ENCODE data around the gene SLC36A3. TPM values are rescaled to one million over a fixed set of nuclear protein-coding genes. Genes with fewer than 3 reads are reported as not detected.
"Not testable (repeated sequence)": the region's sequence is repeated elsewhere in the genome, so short reads cannot be mapped to it uniquely, and the experiment has no call there.

Gene SLC36A3
- total RNA-seq, 1 donor from 2014 or later, result not detected

- Mint-ChIP-seq H3K4me1 (ENCODE audit: unreplicated experiment) (peaks cover 4% of the 10 kb centered on the region), H3K4me3 (ENCODE audit: unreplicated experiment) (no peak overlapping the region), H3K9me3 (ENCODE audit: unreplicated experiment) (no peaks in the 10 kb centered on the region), H3K27ac (ENCODE audit: unreplicated experiment) (no peak overlapping the region), H3K36me3 (ENCODE audit: unreplicated experiment) (no peaks in the 10 kb centered on the region), H3K27me3 (ENCODE audit: unreplicated experiment) (peaks cover 21% of the 10 kb centered on the region)
- TF ChIP-seq CTCF (IDR thresholded peaks at IDR 0.05), result no peak
- DNase-seq (ENCODE audit: extremely low spot score, unreplicated experiment), result no peak
Measured at GRCh38 chr5:151243564-151243963, 60.0 kb downstream of the SLC36A3 start.

- DNase-seq (ENCODE audit: extremely low spot score, unreplicated experiment), result no peak
- Mint-ChIP-seq H3K9me3 (ENCODE audit: unreplicated experiment) (no peaks in the 10 kb centered on the region), H3K4me1 (ENCODE audit: unreplicated experiment) (peaks cover 6% of the 10 kb centered on the region), H3K36me3 (ENCODE audit: unreplicated experiment) (no peaks in the 10 kb centered on the region), H3K27me3 (ENCODE audit: unreplicated experiment) (peaks cover 21% of the 10 kb centered on the region), H3K4me3 (ENCODE audit: unreplicated experiment) (no peak overlapping the region), H3K27ac (ENCODE audit: unreplicated experiment) (no peak overlapping the region)
- no peak for TF ChIP-seq CTCF (IDR thresholded peaks at IDR 0.05)
Measured at GRCh38 chr5:151243127-151243526, 60.4 kb downstream of the SLC36A3 start.

GRCh38 chr5:151240924-151241635 lies 62.5 kb downstream of the SLC36A3 start:
- Mint-ChIP-seq H3K9me3 (ENCODE audit: unreplicated experiment) (no peaks in the 10 kb centered on the region), H3K36me3 (ENCODE audit: unreplicated experiment) (no peaks in the 10 kb centered on the region), H3K27me3 (ENCODE audit: unreplicated experiment) (peaks cover 16% of the 10 kb centered on the region), H3K27ac (ENCODE audit: unreplicated experiment) (no peak overlapping the region), H3K4me1 (ENCODE audit: unreplicated experiment) (peaks cover 6% of the 10 kb centered on the region), H3K4me3 (ENCODE audit: unreplicated experiment) (no peak overlapping the region)
- no peak for TF ChIP-seq CTCF (IDR thresholded peaks at IDR 0.05)
- no peak for DNase-seq (ENCODE audit: extremely low spot score, unreplicated experiment)

- H3K27ac Mint-ChIP-seq (ENCODE audit: unreplicated experiment); H3K4me3 Mint-ChIP-seq (ENCODE audit: unreplicated experiment); H3K9me3 Mint-ChIP-seq (ENCODE audit: unreplicated experiment); H3K4me1 Mint-ChIP-seq (ENCODE audit: unreplicated experiment); H3K27me3 Mint-ChIP-seq (ENCODE audit: unreplicated experiment); DNase-seq (ENCODE audit: extremely low spot score, unreplicated experiment); H3K36me3 Mint-ChIP-seq (ENCODE audit: unreplicated experiment): not testable (repeated sequence)
Measured at GRCh38 chr5:151240268-151240835, 63.2 kb downstream of the SLC36A3 start.

GRCh38 chr5:151239237-151239861 lies 64.2 kb downstream of the SLC36A3 start:
- H3K27ac Mint-ChIP-seq (ENCODE audit: unreplicated experiment), result no peak overlapping the region
- peak; percentile 68 for TF ChIP-seq CTCF (IDR thresholded peaks at IDR 0.05)
- peaks cover 6% of the 10 kb centered on the region for H3K4me1 Mint-ChIP-seq (ENCODE audit: unreplicated experiment)
- no peaks in the 10 kb centered on the region for H3K9me3 Mint-ChIP-seq (ENCODE audit: unreplicated experiment)
- H3K4me3 Mint-ChIP-seq (ENCODE audit: unreplicated experiment), result no peak overlapping the region
- no peak for DNase-seq (ENCODE audit: extremely low spot score, unreplicated experiment)
- H3K27me3 Mint-ChIP-seq (ENCODE audit: unreplicated experiment), result peaks cover 14% of the 10 kb centered on the region
- no peaks in the 10 kb centered on the region for H3K36me3 Mint-ChIP-seq (ENCODE audit: unreplicated experiment)

Data from osteocyte (in vitro differentiated cells).